HEK293 (cell line): ENCODE results near the gene VEZF1.
A peak's percentile ranks its signal among the peaks of the same experiment; 100 is the strongest.

Source experiments
- CTCF ChIA-PET: fragments of 350-600 bp; formaldehyde crosslinking; extraction: SDS; loops from one replicate; lab custom pipeline; 2021; ENCODE audit warnings: antibody characterized with exemption; lab: Yijun Ruan, JAX
- POLR2A ChIA-PET: fragments of 300-600 bp; formaldehyde crosslinking; extraction: SDS; loops from one replicate; lab custom pipeline; 2020; ENCODE audit warnings: antibody characterized with exemption, inconsistent platforms; lab: Yijun Ruan, JAX
- H3K27ac ChIP-seq: fragments of 200-500 bp; sonication (Bioruptor generic); 2 replicates; pipeline ENCODE4 v1.5.1; 2014; ENCODE audit warnings: low read depth, low read length, control low read depth, inconsistent platforms; ENCODE audit errors: extremely low read depth
- H3K36me3 ChIP-seq, 2 experiments: fragments of 200-500 bp in 1 of 2; sonication (Bioruptor generic) in 1 of 2; 1 replicate in 1 of 2; 2 replicates in 1 of 2; pipeline ENCODE4 v1.5.1; 2014 to 2017; ENCODE audit warnings: inconsistent platforms in 2 of 2, low read length in 2 of 2; ENCODE audit not compliant: control insufficient read depth in 2 of 2, insufficient read depth in 1 of 2
- H3K4me1 ChIP-seq: fragments of 200-500 bp; sonication (Bioruptor generic); 2 replicates; pipeline ENCODE4 v1.5.1; 2014; ENCODE audit warnings: mild to moderate bottlenecking, low read length, inconsistent platforms; ENCODE audit not compliant: control insufficient read depth, insufficient read depth
- H3K4me3 ChIP-seq: 2 replicates; pipeline ENCODE4 v1.5.1; 2011; ENCODE audit warnings: low read depth, mild to moderate bottlenecking, control low read depth, low read length, moderate library complexity
- H3K9me3 ChIP-seq: fragments of 200-500 bp; sonication (Bioruptor generic); 2 replicates; pipeline ENCODE4 v1.5.1; 2014; ENCODE audit warnings: low read depth, low read length, inconsistent platforms; ENCODE audit not compliant: control insufficient read depth, insufficient read depth
- GLI2 ChIP-seq: fragments of 450-650 bp; formaldehyde crosslinking; IDR thresholded peaks from 2 replicates; pipeline ENCODE4; 2017; ENCODE audit warnings: missing biosample characterization, missing genetic modification characterization, low read depth, borderline replicate concordance
- GLIS2 ChIP-seq: fragments of 450-650 bp; formaldehyde crosslinking; IDR thresholded peaks from 2 replicates; pipeline ENCODE4 v1.5.1; 2016; ENCODE audit warnings: missing biosample characterization, missing genetic modification characterization
- KLF10 ChIP-seq: fragments of 450-650 bp; IDR thresholded peaks from 2 replicates; pipeline ENCODE4 v1.5.1; 2018; ENCODE audit warnings: missing biosample characterization, mild to moderate bottlenecking, missing genetic modification characterization
- MEIS1 ChIP-seq: sonication (generic); formaldehyde crosslinking; IDR thresholded peaks from 2 replicates; pipeline ENCODE4 v1.8.1; 2022; ENCODE audit warnings: missing genetic modification reagents, mild to moderate bottlenecking, borderline replicate concordance
- OSR2 ChIP-seq: fragments of 450-650 bp; formaldehyde crosslinking; IDR thresholded peaks from 2 replicates; pipeline ENCODE4 v1.5.1; 2016; ENCODE audit warnings: missing biosample characterization, missing genetic modification characterization
- TRIM28 ChIP-seq: IDR thresholded peaks from 2 replicates; pipeline ENCODE4 v1.6.1; 2011; ENCODE audit warnings: low read length, control low read depth, borderline replicate concordance
- ZNF121 ChIP-seq: fragments of 450-650 bp; formaldehyde crosslinking; IDR thresholded peaks from 2 replicates; pipeline ENCODE4 v1.5.1; 2016; ENCODE audit warnings: missing biosample characterization, missing genetic modification characterization
- ZNF157 ChIP-seq: fragments of 450-650 bp; formaldehyde crosslinking; IDR thresholded peaks from 2 replicates; pipeline ENCODE4 v1.5.1; 2016; ENCODE audit warnings: missing biosample characterization, missing genetic modification characterization
- ZNF341 ChIP-seq: fragments of 450-650 bp; formaldehyde crosslinking; IDR thresholded peaks from 2 replicates; pipeline ENCODE4; 2016; ENCODE audit warnings: low read depth, missing biosample characterization, missing genetic modification characterization
- ZNF37A ChIP-seq: fragments of 450-650 bp; IDR thresholded peaks from 2 replicates; pipeline ENCODE4 v1.5.1; 2018; ENCODE audit warnings: missing biosample characterization, missing genetic modification characterization
- ZNF433 ChIP-seq: fragments of 450-650 bp; formaldehyde crosslinking; IDR thresholded peaks from 2 replicates; pipeline ENCODE4 v1.5.1; 2016; ENCODE audit warnings: missing biosample characterization, missing genetic modification characterization, low read depth
- ZNF529 ChIP-seq: fragments of 450-650 bp; formaldehyde crosslinking; IDR thresholded peaks from 2 replicates; pipeline ENCODE4 v1.5.1; 2017; ENCODE audit warnings: missing genetic modification characterization, missing biosample characterization; ENCODE audit not compliant: insufficient replicate concordance
- ZNF549 ChIP-seq: fragments of 450-650 bp; IDR thresholded peaks from 2 replicates; pipeline ENCODE4 v1.5.1; 2018; ENCODE audit warnings: missing biosample characterization, missing genetic modification characterization, mild to moderate bottlenecking, inconsistent platforms, moderate library complexity
- ZNF555 ChIP-seq: fragments of 450-650 bp; formaldehyde crosslinking; conservative IDR thresholded peaks from 2 replicates; pipeline ENCODE4 v1.5.1; 2017; ENCODE audit warnings: missing biosample characterization, mild to moderate bottlenecking, missing genetic modification characterization, inconsistent platforms
- ZNF610 ChIP-seq: fragments of 450-650 bp; formaldehyde crosslinking; IDR thresholded peaks from 2 replicates; pipeline ENCODE4 v1.5.1; 2016; ENCODE audit warnings: missing biosample characterization, missing genetic modification characterization, borderline replicate concordance
- ZNF629 ChIP-seq: fragments of 450-650 bp; formaldehyde crosslinking; IDR thresholded peaks from 2 replicates; pipeline ENCODE4 v1.5.1; 2017; ENCODE audit warnings: missing biosample characterization, missing genetic modification characterization
- ZNF707 ChIP-seq: fragments of 450-650 bp; formaldehyde crosslinking; IDR thresholded peaks from 2 replicates; pipeline ENCODE4 v1.5.1; 2016; ENCODE audit warnings: missing biosample characterization, missing genetic modification characterization
- ZNF747 ChIP-seq: fragments of 450-650 bp; formaldehyde crosslinking; IDR thresholded peaks from 2 replicates; pipeline ENCODE4 v1.5.1; 2016; ENCODE audit warnings: missing biosample characterization, missing genetic modification characterization
- ZNF768 ChIP-seq: fragments of 450-650 bp; formaldehyde crosslinking; IDR thresholded peaks from 2 replicates; pipeline ENCODE4 v1.5.1; 2018; ENCODE audit warnings: missing biosample characterization, mild to moderate bottlenecking, missing genetic modification characterization
- ZNF791 ChIP-seq: fragments of 450-650 bp; formaldehyde crosslinking; IDR thresholded peaks from 2 replicates; pipeline ENCODE4 v1.5.1; 2016; ENCODE audit warnings: missing biosample characterization, missing genetic modification characterization
- TF ChIP-seq, protein P1 (sequence below): fragments of 450-650 bp; formaldehyde crosslinking; IDR thresholded peaks from 2 replicates; pipeline ENCODE4 v1.5.1; 2016; ENCODE audit warnings: missing biosample characterization, missing genetic modification characterization
- TF ChIP-seq, protein P2 (sequence below): fragments of 450-650 bp; formaldehyde crosslinking; IDR thresholded peaks from 2 replicates; pipeline ENCODE4 v1.5.1; 2016; ENCODE audit warnings: missing biosample characterization, missing genetic modification characterization
- TF ChIP-seq, protein P3 (sequence below): fragments of 450-650 bp; formaldehyde crosslinking; IDR thresholded peaks from 2 replicates; pipeline ENCODE4 v1.5.1; 2016; ENCODE audit warnings: missing biosample characterization, missing genetic modification characterization
- TF ChIP-seq, protein P4 (sequence below): fragments of 450-650 bp; formaldehyde crosslinking; IDR thresholded peaks from 2 replicates; pipeline ENCODE4 v1.5.1; 2016; ENCODE audit warnings: missing biosample characterization, missing genetic modification characterization
- TF ChIP-seq, protein P5 (sequence below): fragments of 450-650 bp; formaldehyde crosslinking; IDR thresholded peaks from 2 replicates; pipeline ENCODE4 v1.5.1; 2016; ENCODE audit warnings: missing biosample characterization, missing genetic modification characterization

Gene VEZF1

DNA sequence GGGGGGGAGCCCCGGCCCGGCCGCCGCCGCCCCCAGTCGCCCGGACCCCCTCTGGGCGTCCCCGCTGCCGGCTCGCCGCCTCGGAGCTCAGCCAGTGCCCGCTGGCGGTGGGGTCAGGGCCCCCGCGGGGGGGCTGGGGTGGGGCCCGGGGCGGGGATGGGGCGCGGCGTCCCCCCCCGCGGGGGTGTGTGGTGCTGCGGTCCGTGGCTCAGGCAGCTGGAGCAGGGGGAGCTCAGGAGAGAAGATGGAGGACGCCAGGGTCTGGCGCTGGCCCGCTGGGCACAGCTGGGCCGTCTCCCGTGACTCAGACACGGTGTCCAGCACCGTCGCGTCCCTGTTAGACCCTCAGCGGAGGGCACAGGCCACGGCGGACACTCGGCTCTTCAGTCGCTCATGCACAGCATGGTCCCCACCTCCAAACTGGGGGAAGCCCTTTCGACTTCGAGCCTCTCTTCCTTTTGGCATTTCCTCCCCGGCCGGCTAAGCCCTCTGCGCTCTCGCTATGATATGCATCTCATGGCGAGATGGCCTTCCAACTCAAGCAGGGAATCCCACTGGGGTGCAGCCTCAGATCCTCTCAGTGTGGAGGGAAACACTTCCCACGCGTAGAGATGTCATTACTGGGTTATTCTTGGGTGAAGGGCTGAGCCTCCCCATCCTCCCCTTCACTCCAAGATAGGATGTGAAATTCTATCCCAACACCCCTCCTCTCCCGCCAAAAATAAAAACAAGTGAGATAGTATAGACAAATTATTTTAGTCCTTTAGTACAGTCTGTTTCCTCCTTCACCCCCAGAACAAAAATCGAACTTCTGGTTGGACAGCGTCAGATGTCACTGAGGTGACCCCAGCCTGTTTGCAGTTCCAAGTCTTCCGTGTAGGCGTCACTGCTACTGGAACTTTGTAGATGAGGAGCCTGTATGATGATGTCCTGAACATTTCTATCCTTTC is 522 bp upstream of the VEZF1 start (continued):
- TF ChIP-seq, protein P1, sequence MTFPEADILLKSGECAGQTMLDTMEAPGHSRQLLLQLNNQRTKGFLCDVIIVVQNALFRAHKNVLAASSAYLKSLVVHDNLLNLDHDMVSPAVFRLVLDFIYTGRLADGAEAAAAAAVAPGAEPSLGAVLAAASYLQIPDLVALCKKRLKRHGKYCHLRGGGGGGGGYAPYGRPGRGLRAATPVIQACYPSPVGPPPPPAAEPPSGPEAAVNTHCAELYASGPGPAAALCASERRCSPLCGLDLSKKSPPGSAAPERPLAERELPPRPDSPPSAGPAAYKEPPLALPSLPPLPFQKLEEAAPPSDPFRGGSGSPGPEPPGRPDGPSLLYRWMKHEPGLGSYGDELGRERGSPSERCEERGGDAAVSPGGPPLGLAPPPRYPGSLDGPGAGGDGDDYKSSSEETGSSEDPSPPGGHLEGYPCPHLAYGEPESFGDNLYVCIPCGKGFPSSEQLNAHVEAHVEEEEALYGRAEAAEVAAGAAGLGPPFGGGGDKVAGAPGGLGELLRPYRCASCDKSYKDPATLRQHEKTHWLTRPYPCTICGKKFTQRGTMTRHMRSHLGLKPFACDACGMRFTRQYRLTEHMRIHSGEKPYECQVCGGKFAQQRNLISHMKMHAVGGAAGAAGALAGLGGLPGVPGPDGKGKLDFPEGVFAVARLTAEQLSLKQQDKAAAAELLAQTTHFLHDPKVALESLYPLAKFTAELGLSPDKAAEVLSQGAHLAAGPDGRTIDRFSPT (tag by site-specific recombination) = no peak
- TF ChIP-seq ZNF747 (no peak), GLI2 (tag by site-specific recombination) (no peak), ZNF610 (no peak), ZNF549 (no peak), ZNF629 (peak; percentile 77), ZNF529 (tag by site-specific recombination) (no peak), TRIM28 (no peak), ZNF791 (tag by site-specific recombination) (no peak), OSR2 (tag by site-specific recombination) (peak; percentile 69), ZNF555 (no peak), ZNF121 (no peak), ZNF433 (tag by site-specific recombination) (no peak), ZNF341 (tag by site-specific recombination) (peak; percentile 40; the same call in 1 of the 2 replicates), KLF10 (peak; percentile 76)
- TF ChIP-seq, protein P2, sequence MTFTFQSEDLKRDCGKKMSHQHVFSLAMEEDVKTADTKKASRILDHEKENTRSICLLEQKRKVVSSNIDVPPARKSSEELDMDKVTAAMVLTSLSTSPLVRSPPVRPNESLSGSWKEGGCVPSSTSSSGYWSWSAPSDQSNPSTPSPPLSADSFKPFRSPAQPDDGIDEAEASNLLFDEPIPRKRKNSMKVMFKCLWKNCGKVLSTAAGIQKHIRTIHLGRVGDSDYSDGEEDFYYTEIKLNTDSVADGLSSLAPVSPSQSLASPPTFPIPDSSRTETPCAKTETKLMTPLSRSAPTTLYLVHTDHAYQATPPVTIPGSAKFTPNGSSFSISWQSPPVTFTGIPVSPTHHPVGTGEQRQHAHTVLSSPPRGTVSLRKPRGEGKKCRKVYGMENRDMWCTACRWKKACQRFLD = no peak
- TF ChIP-seq, protein P3, sequence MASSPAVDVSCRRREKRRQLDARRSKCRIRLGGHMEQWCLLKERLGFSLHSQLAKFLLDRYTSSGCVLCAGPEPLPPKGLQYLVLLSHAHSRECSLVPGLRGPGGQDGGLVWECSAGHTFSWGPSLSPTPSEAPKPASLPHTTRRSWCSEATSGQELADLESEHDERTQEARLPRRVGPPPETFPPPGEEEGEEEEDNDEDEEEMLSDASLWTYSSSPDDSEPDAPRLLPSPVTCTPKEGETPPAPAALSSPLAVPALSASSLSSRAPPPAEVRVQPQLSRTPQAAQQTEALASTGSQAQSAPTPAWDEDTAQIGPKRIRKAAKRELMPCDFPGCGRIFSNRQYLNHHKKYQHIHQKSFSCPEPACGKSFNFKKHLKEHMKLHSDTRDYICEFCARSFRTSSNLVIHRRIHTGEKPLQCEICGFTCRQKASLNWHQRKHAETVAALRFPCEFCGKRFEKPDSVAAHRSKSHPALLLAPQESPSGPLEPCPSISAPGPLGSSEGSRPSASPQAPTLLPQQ = 0 out of 2 replicates have a peak, but pooled peaks have one; percentile 38
- TF ChIP-seq, protein P4, sequence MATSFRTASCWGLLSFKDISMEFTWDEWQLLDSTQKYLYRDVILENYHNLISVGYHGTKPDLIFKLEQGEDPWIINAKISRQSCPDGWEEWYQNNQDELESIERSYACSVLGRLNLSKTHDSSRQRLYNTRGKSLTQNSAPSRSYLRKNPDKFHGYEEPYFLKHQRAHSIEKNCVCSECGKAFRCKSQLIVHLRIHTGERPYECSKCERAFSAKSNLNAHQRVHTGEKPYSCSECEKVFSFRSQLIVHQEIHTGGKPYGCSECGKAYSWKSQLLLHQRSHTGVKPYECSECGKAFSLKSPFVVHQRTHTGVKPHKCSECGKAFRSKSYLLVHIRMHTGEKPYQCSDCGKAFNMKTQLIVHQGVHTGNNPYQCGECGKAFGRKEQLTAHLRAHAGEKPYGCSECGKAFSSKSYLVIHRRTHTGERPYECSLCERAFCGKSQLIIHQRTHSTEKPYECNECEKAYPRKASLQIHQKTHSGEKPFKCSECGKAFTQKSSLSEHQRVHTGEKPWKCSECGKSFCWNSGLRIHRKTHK (tag by site-specific recombination) = no peak

DNA sequence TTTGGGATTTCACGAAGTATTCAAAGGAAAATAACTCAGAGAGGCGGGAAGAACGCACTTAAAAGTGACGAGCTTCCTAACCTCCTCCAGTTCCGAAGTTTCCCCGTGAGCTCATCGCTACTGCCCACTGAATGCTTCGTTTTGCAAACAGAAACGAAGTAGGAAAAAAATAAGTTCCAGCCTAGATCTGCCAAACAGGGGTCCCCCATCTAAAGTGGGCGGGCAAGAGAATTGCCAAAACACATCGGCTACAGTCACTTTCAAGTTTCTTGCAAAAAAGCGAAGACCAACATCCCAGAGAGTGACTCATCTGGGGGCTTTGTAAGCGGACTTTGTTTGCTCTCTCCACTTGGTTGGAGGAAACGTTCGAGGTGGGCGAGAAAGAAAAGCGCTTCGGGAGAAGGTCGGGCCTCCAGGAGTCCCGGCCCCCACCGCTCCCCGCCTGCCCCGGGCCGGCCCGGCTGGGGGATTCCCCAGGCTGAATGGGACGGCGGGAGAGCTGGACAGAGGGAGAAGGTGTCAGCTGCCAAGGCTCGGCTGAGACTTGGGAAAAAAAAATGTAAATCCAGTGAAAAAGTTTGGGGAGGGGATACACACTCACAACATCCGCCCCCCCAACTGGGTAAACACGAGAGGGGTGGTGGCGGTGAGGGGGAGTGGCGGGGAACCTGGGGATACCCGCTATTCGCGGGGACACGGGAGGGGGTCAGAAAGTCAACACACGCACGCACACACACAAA is 1.0 kb downstream of the VEZF1 start:
- H3K4me3 ChIP-seq = peak overlapping the region; percentile 89
- H3K4me1 ChIP-seq = peaks cover 31% of the 10 kb centered on the region
- H3K9me3 ChIP-seq = no peaks in the 10 kb centered on the region
- H3K36me3 ChIP-seq = peaks cover 5 to 28% of the 10 kb centered on the region in 2 experiments; a peak in 2 of 3 replicates
- peak overlapping the region; percentile 97 for H3K27ac ChIP-seq
- CTCF ChIA-PET = interaction anchor here (0.7 to 3.6 kb wide), 20 partner anchors 11 to 134 kb away, joined by 3 to 31 read pairs (median 5); partner anchors contain the start of gene CUEDC1
- POLR2A ChIA-PET = interaction anchor here (0.9 to 3.6 kb wide), 13 partner anchors 9 to 137 kb away, joined by 3 to 26 read pairs (median 7); partner anchors contain the start of genes CUEDC1, MRPS23 and SRSF1
- no peak for TF ChIP-seq ZNF37A (tag by site-specific recombination)
- TF ChIP-seq, protein P1 (tag by site-specific recombination) = no peak
- no peak for TF ChIP-seq ZNF157 (tag by site-specific recombination)
- no peak for TF ChIP-seq ZNF768 (tag by site-specific recombination)
- no peak; the same call in 1 of the 2 replicates for TF ChIP-seq GLIS2 (tag by site-specific recombination)
- TF ChIP-seq, protein P5, sequence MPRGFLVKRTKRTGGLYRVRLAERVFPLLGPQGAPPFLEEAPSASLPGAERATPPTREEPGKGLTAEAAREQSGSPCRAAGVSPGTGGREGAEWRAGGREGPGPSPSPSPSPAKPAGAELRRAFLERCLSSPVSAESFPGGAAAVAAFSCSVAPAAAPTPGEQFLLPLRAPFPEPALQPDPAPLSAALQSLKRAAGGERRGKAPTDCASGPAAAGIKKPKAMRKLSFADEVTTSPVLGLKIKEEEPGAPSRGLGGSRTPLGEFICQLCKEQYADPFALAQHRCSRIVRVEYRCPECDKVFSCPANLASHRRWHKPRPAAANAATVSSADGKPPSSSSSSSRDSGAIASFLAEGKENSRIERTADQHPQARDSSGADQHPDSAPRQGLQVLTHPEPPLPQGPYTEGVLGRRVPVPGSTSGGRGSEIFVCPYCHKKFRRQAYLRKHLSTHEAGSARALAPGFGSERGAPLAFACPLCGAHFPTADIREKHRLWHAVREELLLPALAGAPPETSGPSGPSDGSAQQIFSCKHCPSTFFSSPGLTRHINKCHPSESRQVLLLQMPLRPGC (tag by site-specific recombination) = no peak
- no peak for TF ChIP-seq ZNF707 (tag by site-specific recombination)
- no peak for TF ChIP-seq MEIS1 (CRISPR knock-in tag)
